NT2/D1 (cell line): ENCODE data around the gene CD276.

Source experiments
- DNase-seq: peaks from one replicate; pipeline ENCODE4 v3.0.0-alpha.2; 2011; ENCODE audit warnings: low read depth, low spot score
- H3K27me3 ChIP-seq: 2 replicates; pipeline ENCODE4 v1.6.0; 2011; ENCODE audit warnings: mild to moderate bottlenecking; ENCODE audit not compliant: insufficient read length, insufficient read depth
- H3K36me3 ChIP-seq: 2 replicates; pipeline ENCODE4 v1.6.1; 2011; ENCODE audit warnings: mild to moderate bottlenecking, low read length, mixed read lengths; ENCODE audit not compliant: insufficient read depth, insufficient read length
- H3K4me1 ChIP-seq: 2 replicates; pipeline ENCODE4 v1.5.1; 2011; ENCODE audit not compliant: insufficient read depth, insufficient read length
- H3K4me3 ChIP-seq: 2 replicates; pipeline ENCODE4 v1.5.1; 2011; ENCODE audit warnings: low read depth; ENCODE audit not compliant: insufficient read length
- H3K9ac ChIP-seq: 2 replicates; pipeline ENCODE4 v1.6.0; 2011; ENCODE audit warnings: low read depth; ENCODE audit not compliant: insufficient read length
- H3K9me3 ChIP-seq: 2 replicates; pipeline ENCODE4 v1.5.1; 2011; ENCODE audit warnings: mild to moderate bottlenecking, low read length; ENCODE audit not compliant: insufficient read depth
- SUZ12 ChIP-seq: IDR thresholded peaks from 2 replicates; pipeline ENCODE4 v1.6.1; 2011; ENCODE audit not compliant: insufficient read length, insufficient read depth; ENCODE audit errors: extremely low read depth
- YY1 ChIP-seq: IDR thresholded peaks from 2 replicates; pipeline ENCODE4 v1.6.1; 2011; ENCODE audit not compliant: insufficient read length, insufficient read depth
- ZNF274 ChIP-seq: IDR thresholded peaks from 2 replicates; pipeline ENCODE4 v1.6.1; 2011; ENCODE audit warnings: mild to moderate bottlenecking, low read depth, low read length

CD276 gene

GRCh38 chr15:73714695-73715301 is 30.6 kb downstream of the CD276 start:
- Histone ChIP-seq H3K4me1 (no peaks in the 10 kb centered on the region), H3K9me3 (no peaks in the 10 kb centered on the region), H3K4me3 (no peak overlapping the region), H3K9ac (no peak overlapping the region), H3K36me3 (peaks cover 47% of the 10 kb centered on the region), H3K27me3 (no peaks in the 10 kb centered on the region)
- DNase-seq = no peak
- TF ChIP-seq SUZ12 (no peak), ZNF274 (no peak), YY1 (no peak)

- Histone ChIP-seq H3K36me3 (peaks cover 40% of the 10 kb centered on the region), H3K4me1 (no peaks in the 10 kb centered on the region), H3K9me3 (no peaks in the 10 kb centered on the region), H3K27me3 (no peaks in the 10 kb centered on the region), H3K9ac (no peak overlapping the region), H3K4me3 (no peak overlapping the region)
- no peak for TF ChIP-seq ZNF274
- TF ChIP-seq SUZ12 = no peak
- TF ChIP-seq YY1 = no peak
- DNase-seq = no peak
Observed at GRCh38 chr15:73715417-73715816, 31.2 kb downstream of the CD276 start.

GRCh38 chr15:73716417-73716816 is 32.2 kb downstream of the CD276 start:
- no peak for TF ChIP-seq ZNF274
- no peak for TF ChIP-seq YY1
- no peak for TF ChIP-seq SUZ12
- DNase-seq = no peak

GRCh38 chr15:73717206-73717605 is 33.0 kb downstream of the CD276 start:
- H3K36me3 ChIP-seq = peaks cover 26% of the 10 kb centered on the region
- DNase-seq = no peak
- TF ChIP-seq ZNF274 (no peak), SUZ12 (no peak), YY1 (no peak)
- no peaks in the 10 kb centered on the region for H3K4me1 ChIP-seq
- H3K27me3 ChIP-seq = no peaks in the 10 kb centered on the region
- H3K4me3 ChIP-seq = no peak overlapping the region
- H3K9me3 ChIP-seq = no peaks in the 10 kb centered on the region
- no peak overlapping the region for H3K9ac ChIP-seq

More at GRCh38 chr15:73716417-73716816, 32.2 kb downstream of the CD276 start:
- H3K4me1 ChIP-seq = no peaks in the 10 kb centered on the region
- H3K36me3 ChIP-seq = peaks cover 30% of the 10 kb centered on the region
- no peaks in the 10 kb centered on the region for H3K9me3 ChIP-seq
- H3K27me3 ChIP-seq = no peaks in the 10 kb centered on the region
- H3K9ac ChIP-seq = no peak overlapping the region
- no peak overlapping the region for H3K4me3 ChIP-seq

- Histone ChIP-seq H3K36me3 (peaks cover 20% of the 10 kb centered on the region), H3K4me1 (no peaks in the 10 kb centered on the region), H3K27me3 (no peaks in the 10 kb centered on the region), H3K4me3 (no peak overlapping the region), H3K9ac (no peak overlapping the region), H3K9me3 (no peaks in the 10 kb centered on the region)
- TF ChIP-seq SUZ12 (no peak), ZNF274 (no peak), YY1 (no peak)
- DNase-seq = no peak
Observed at GRCh38 chr15:73717802-73718201, 33.6 kb downstream of the CD276 start.

- no peaks in the 10 kb centered on the region for H3K9me3 ChIP-seq
- no peak for DNase-seq
- no peaks in the 10 kb centered on the region for H3K27me3 ChIP-seq
- TF ChIP-seq SUZ12 (no peak), YY1 (no peak), ZNF274 (no peak)
- no peak overlapping the region for H3K9ac ChIP-seq
- peaks cover 12% of the 10 kb centered on the region for H3K36me3 ChIP-seq
- no peak overlapping the region for H3K4me3 ChIP-seq
- no peaks in the 10 kb centered on the region for H3K4me1 ChIP-seq
Observed at GRCh38 chr15:73718694-73719093, 34.5 kb downstream of the CD276 start.

- no peak for TF ChIP-seq YY1
- no peak for TF ChIP-seq ZNF274
- TF ChIP-seq SUZ12 = no peak
- Histone ChIP-seq H3K9me3 (no peaks in the 10 kb centered on the region), H3K36me3 (no peaks in the 10 kb centered on the region), H3K4me1 (peaks cover 4% of the 10 kb centered on the region), H3K4me3 (no peak overlapping the region), H3K27me3 (no peaks in the 10 kb centered on the region), H3K9ac (no peak overlapping the region)
- no peak for DNase-seq
Observed at GRCh38 chr15:73722425-73722824, 38.2 kb downstream of the CD276 start.

- H3K9ac ChIP-seq = no peak overlapping the region
- no peak for DNase-seq
- no peak for TF ChIP-seq SUZ12
- TF ChIP-seq YY1 = no peak
- TF ChIP-seq ZNF274 = no peak
- H3K4me3 ChIP-seq = no peak overlapping the region
- H3K27me3 ChIP-seq = no peaks in the 10 kb centered on the region
- peaks cover 4% of the 10 kb centered on the region for H3K4me1 ChIP-seq
- H3K36me3 ChIP-seq = no peaks in the 10 kb centered on the region
- no peaks in the 10 kb centered on the region for H3K9me3 ChIP-seq
Observed at GRCh38 chr15:73723191-73723590, 39.0 kb downstream of the CD276 start.
